GM13976 (cell line): ENCODE results near the gene LRP1B.
"Not testable (repeated sequence)": the region's sequence is repeated elsewhere in the genome, so short reads cannot be mapped to it uniquely, and the experiment has no call there.

Experiments used
- DNase-seq: peaks from one replicate; pipeline ENCODE4 v3.0.0; 2012; ENCODE audit warnings: low spot score
- in situ Hi-C: fragments of 300-500 bp; cut with MboI; formaldehyde crosslinking; loops from one replicate; pipeline ENCODE4 v1.12.0; 2022; ENCODE audit warnings: low sequenced_read_pairs, mixed read lengths, inconsistent platforms; ENCODE audit not compliant: unreplicated experiment
- TF ChIP-seq, protein P1 (sequence below): IDR thresholded peaks from 2 replicates; pipeline ENCODE4 v1.5.1; 2012; ENCODE audit warnings: borderline replicate concordance, mild to moderate bottlenecking; ENCODE audit not compliant: insufficient read depth; ENCODE audit errors: extremely low read depth, missing control alignments, control extremely low read depth

The LRP1B gene

DNA sequence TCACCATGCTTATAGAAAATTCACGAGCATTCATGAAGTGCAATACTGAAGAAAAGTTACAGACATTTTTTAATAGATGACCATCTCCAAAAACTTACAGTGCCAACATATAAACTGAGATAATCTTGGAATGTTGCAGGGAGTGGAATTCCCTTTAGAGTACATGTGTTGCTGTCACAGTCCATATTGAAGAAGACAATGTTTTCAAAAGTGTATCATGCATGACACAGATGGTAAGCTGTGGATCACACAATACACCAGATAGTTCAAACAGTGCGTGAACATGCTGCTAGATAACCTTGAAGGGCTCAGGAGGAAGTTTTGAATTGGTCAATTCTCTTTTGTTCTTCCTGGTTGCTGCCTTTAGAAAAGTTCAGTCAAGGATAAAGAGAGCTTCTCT, 1706.3 kb downstream of the LRP1B start:
- TF ChIP-seq, protein P1, sequence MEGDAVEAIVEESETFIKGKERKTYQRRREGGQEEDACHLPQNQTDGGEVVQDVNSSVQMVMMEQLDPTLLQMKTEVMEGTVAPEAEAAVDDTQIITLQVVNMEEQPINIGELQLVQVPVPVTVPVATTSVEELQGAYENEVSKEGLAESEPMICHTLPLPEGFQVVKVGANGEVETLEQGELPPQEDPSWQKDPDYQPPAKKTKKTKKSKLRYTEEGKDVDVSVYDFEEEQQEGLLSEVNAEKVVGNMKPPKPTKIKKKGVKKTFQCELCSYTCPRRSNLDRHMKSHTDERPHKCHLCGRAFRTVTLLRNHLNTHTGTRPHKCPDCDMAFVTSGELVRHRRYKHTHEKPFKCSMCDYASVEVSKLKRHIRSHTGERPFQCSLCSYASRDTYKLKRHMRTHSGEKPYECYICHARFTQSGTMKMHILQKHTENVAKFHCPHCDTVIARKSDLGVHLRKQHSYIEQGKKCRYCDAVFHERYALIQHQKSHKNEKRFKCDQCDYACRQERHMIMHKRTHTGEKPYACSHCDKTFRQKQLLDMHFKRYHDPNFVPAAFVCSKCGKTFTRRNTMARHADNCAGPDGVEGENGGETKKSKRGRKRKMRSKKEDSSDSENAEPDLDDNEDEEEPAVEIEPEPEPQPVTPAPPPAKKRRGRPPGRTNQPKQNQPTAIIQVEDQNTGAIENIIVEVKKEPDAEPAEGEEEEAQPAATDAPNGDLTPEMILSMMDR: no peak

DNA sequence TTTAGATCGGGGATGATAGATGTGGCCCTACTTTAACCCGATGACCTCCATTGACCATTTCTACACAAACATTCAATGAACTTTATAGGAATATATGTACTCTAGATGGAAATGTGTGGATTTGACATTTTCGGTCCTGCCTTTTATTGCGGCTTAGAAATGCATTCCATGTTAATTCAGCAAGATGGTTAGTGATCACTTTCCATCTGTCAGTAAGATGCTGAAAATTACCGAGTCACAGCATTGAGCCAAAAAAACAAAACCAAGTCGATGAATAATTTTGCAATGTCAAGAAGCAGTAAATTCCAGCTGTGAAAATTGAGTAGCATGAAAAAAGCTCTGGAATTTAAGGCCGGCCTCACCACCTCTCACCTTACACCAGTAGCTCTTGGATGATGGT, 1708.1 kb downstream of the LRP1B start:
- TF ChIP-seq, protein P1: no peak
- DNase-seq: no peak
- in situ Hi-C loops: no loop called here

More for the DNA sequence above, 1706.3 kb downstream of the LRP1B start:
- DNase-seq: no peak
- in situ Hi-C loops: no loop called here

DNA sequence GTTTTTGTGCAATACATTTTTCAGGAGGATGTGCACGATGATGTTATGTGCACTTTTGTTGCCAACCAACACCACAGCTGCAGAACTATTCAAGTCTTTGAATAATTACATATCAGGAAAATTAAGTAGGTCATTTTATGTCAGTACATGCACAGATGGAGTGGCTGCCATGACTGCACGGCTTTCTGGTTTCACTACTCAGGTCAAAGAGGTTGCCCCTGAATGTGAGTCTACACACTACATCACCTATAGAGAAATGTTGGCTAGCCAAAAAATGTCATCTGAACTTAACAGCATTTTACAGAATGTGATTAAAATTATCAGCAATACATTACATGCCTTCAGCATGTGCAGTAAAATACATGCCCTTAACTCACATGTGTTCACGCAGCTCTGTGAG, 1713.3 kb downstream of the LRP1B start:
- TF ChIP-seq, protein P1: no peak
- in situ Hi-C loops: no loop called here
- DNase-seq: no peak

DNA sequence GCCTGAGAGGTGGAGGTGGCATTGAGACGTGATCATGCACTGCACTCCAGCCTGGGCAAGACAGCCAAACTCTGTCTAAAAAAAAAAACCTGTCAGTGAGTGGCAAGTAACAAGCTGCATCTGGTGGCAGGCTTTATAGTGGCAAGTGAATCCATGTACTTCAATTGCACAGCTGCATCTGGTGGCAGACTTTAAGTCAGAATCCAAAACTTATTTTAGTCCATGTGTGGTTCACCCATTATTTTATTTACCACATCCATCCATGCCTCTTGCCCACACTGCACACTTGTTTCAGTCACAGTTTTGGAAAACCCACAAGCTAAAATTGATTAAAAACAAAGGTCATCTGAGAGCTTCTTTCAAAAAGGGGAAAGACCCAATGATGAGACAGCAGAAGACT, 1714.2 kb downstream of the LRP1B start:
- in situ Hi-C loops: no loop called here
- DNase-seq: no peak
- TF ChIP-seq, protein P1: no peak

DNA sequence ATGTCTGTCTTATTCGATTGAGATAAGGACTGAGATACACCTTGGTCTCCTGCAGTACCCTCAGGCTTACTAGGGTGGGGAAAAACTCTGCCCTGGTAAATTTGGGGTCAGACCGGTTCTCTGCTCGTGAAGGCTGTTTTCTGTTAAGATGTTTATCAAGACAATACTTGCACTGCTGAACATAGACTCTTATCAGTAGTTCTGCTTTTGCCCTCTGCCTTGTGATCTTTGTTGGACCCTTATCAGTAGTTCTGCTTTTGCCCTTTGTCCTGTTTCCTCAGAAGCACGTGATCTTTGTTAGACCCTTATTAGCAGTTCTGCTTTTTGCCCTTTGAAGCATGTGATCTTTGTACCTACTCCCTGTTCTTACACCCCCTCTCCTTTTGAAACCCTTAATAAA, 1715.8 kb downstream of the LRP1B start:
- in situ Hi-C loops, DNase-seq: not testable (repeated sequence)

DNA sequence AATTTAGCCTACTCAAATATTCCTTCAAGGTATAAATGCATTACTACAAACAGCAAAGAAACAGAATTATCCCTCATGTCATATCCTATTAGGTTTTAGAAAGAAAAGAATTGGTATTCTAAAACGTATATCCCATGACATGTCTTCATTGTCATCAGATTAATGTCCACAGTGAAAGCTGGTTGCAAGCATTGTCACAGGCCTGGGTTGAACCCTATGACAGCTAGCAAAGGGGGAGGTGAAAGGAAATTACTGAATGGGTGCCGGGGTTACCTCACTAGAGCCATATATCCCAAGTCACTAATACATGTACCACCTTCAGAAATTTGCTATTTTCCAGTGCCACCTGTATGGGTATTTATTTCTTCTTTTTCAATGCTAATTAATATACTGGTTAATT, 1720.1 kb downstream of the LRP1B start:
- DNase-seq: no peak
- in situ Hi-C loops: no loop called here
- TF ChIP-seq, protein P1: no peak

DNA sequence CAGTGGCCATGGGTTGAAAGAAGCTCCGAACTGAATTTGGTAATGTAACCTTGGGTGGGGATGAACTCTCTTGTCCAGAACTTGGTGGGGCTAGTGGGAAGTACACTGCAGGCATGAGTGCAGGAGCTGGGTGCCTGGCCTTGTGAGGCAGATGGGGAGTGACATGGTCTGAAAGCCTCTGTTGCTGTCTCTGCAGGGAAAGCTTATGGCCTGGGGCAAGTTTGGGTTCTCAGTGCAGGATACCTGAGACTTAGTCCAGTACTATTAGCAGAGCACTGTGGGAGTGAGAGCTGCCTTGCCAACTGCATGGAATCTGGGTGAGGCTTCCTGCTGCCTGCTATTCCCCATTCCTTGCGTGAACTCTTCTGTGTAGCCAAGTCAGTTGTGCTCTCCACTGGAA, 1729.8 kb downstream of the LRP1B start:
- no peak for DNase-seq
- in situ Hi-C loops: no loop called here
- TF ChIP-seq, protein P1: no peak
